HFF-Myc (cell line): ENCODE measurements around the gene MAMSTR.
"Not testable (repeated sequence)": the region's sequence is repeated elsewhere in the genome, so short reads cannot be mapped to it uniquely, and the experiment has no call there.

ENCODE experiments used
- DNase-seq: peaks from one replicate; pipeline ENCODE4 v3.0.0-alpha.2; 2011; ENCODE audit warnings: low read depth; ENCODE audit errors: extremely low read depth
- H3K4me3 ChIP-seq: replicated peaks from 2 replicates; pipeline ENCODE4 v1.5.1; 2011; ENCODE audit warnings: low read depth, mild to moderate bottlenecking, control low read depth, low read length
- CTCF ChIP-seq: IDR thresholded peaks from 2 replicates; pipeline ENCODE4 v1.5.1; 2012; ENCODE audit warnings: mild to moderate bottlenecking, low read depth, low read length, control low read depth; ENCODE audit errors: missing control alignments

Gene MAMSTR

GRCh38 chr19:48719263-48720171, at the start of gene MAMSTR:
Gene MAMSTR, minus strand, starts transcription at chr19:48719725. Its CDS starts 694 bp downstream, at chr19:48719031.
- no peak for TF ChIP-seq CTCF
- H3K4me3 ChIP-seq: peak within 1 kb of the TSS; percentile 56
- no peak for DNase-seq

GRCh38 chr19:48768994-48769713, 49.6 kb upstream of the MAMSTR start:
- H3K4me3 ChIP-seq: no peak overlapping the region
- DNase-seq: no peak
- TF ChIP-seq CTCF: no peak

- DNase-seq, H3K4me3 ChIP-seq: not testable (repeated sequence)
Measured at GRCh38 chr19:48768171-48768753, 48.7 kb upstream of the MAMSTR start.

GRCh38 chr19:48765816-48766215, 46.3 kb upstream of the MAMSTR start:
- DNase-seq, H3K4me3 ChIP-seq: not testable (repeated sequence)

GRCh38 chr19:48760504-48761205, 41.1 kb upstream of the MAMSTR start:
- no peak overlapping the region for H3K4me3 ChIP-seq
- no peak for TF ChIP-seq CTCF
- no peak for DNase-seq

GRCh38 chr19:48757741-48758144, 38.2 kb upstream of the MAMSTR start:
- DNase-seq: no peak
- H3K4me3 ChIP-seq: no peak overlapping the region
- no peak for TF ChIP-seq CTCF

- TF ChIP-seq CTCF: no peak
- DNase-seq: no peak
- H3K4me3 ChIP-seq: no peak overlapping the region
Measured at GRCh38 chr19:48757089-48757675, 37.7 kb upstream of the MAMSTR start.
